HPDE6-E6E7 (cell line): ENCODE data around the gene GNB2.

Experiments
- DNase-seq: peaks from one replicate; pipeline ENCODE4 v3.0.0; 2011; ENCODE audit warnings: missing footprints; ENCODE audit errors: extremely low spot score

The GNB2 gene

DNA sequence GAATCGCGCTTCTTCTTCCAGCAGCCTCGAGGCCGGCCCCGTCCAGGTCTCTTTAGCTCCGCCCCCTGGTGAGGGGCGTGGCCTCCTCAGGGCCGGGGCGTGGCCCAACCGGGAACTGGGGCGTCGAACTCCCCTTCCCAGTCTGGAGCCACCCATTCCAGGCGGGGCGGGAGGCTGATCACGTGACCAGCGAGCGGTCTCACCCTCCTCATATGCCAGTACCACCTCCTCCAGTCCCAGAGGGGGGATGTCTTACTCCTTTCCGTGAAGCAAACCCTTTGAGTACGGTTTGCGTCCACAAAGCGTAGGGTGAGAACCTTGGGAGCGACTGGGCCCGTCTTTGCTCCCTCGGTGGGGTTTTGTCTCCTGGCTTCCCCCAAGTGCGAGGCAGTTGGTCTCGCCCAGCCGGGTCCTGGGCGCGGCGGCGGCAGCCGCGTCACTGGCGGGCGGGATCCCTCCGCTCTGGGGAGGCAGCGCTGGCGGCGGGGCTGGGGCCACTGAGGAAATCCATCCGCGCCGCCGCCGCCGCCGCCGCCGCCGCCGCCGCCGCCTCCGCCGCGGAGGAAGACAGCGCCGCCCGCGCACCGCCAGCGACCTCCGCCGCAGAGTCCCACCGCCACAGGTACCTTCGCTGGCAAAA, at the start of gene GNB2:
GNB2 (plus strand) TSS at position 439 of the 640 bp plus-strand sequence. CDS start 2,526 bp downstream, outside the sequence.
- DNase-seq = peak; percentile 91

DNA sequence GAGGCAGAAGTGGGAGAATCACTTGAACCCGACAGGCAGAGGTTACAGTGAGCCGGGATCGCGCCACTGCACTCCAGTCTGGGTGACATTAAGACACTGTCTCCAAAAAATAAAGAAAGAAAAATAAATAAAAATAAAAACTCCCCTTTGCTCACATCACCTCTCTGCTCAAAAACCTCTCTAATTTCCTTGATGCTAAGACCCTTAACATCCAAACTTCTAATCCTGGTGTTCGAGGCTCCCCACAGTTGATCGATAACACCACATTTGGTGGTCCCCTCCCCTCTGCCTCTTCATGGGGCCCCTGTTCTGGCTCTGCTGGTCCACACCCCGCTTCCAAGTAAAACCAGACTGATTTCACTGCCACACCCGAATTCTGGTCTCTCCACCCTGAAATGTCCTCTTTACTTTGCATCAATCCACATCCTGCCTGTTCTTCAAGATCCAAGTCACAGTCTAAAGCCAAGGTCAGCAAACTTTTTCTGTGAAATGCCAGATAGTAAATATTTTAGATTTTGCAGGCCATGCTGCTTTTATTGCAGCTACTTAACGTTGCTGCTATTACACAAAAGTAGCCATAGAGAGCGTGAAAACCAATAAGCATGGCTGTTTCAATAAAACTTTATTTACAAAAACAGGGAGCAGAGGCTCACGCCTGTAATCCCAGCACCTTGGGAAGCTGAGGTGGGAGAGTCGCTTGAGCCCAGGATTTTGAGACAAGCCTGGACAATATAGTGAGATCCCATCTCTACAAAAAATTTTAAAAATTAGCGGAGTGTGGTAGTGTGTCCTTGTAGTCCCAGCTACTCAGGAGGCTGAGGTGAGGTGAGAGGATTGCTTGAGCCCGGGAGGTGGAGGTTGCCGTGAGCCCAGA, 49.4 kb upstream of the GNB2 start:
- no peak for DNase-seq

DNA sequence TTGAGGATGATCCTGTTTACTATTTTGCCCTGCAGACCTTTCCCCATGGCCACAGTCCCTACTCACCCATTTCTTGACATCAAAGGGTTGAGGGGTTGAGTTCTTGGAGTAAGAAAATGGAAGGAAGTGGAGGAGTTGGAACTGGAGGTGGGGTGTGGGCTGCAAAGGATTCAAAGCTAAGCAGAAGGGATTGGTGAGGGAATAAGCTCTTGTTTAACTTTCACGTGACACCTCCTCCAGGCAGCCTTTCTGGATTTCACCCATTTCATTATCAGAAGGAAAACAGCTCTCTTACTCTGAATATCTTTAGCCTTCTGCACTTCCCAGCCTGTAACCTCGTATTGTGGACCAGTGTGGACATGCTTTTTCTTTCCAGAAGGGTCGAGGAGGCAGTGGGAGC, 47.5 kb upstream of the GNB2 start:
- DNase-seq = no peak

DNA sequence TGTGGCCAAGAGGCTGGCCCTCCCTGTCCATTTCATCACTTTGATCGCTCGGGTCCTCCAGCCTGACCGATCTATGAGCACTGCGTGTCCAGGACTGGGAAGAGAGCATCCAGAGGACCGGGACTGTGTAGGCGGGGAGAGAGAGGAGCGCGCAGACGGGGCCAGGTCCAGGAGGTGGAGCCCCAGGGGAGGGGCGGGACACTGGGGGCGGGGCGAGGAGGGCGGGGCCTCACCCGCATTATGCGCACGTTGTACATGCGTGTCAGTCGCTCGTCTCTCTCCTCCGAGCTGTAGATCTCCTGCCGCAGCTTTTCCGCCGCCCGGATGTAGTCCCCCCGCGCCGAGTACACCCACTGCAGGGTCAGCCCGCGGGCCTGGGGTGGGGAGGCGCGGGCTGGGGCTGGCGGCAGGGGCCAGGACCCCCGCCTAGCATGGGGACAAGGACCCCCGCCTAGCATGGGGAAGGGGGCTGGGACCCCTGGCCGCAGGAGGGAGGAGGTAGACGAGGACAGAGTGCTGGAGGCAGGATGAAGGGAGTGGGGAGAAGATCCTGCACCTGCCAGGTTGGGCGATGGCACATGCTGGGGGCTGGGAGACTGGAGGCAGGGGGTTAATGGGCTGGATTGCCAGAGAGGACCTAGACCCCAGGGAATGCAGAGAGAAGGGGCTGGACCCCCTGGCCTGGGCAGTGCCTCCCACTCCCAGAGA, 46.9 kb upstream of the GNB2 start:
- peak; percentile 95 for DNase-seq

DNA sequence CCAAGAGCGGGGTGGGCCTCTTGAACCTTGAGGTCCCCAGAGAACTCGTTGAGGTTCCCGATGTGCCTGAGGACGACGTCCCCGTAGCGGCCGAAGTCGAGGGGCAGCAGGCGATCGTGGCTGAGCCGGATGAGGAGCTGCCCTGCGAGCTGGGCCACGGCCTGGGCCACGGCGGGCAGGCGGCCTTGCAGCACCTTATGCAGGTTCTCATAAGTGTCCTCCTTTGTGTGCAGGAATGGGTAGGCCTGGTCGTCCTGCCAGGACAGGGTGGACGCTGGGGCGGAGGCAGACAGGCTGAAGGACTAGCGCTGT, 46.3 kb upstream of the GNB2 start:
- no peak for DNase-seq

DNA sequence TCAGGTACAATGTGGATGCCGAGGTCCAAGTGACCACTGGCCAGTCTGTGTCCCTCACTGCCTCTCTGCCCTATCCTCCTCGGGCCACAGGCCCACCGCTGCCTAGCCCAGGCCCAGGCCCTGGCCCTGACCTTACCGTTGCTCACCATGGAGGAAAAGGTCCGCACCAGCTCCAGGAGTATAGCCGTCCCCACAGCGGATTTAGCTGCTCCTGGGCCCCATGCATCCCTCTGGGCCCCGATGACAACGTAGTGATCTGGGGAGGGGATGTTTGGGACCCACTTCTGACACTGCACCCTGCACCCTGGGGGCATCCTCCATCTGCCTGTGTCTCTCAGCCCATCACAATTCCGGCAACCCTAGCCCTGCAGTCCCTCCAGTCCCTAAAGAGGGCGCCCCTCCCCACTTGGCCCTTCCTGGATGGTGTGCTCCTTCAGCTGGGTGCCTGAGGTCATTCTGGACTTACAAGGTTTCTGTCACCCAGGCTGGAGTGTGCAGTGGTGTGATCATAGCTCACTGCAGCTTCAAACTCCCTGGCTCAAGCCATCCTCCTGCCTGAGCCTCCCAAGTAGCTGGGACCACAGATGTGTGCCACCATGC, 44.3 kb upstream of the GNB2 start:
- DNase-seq = no peak

DNA sequence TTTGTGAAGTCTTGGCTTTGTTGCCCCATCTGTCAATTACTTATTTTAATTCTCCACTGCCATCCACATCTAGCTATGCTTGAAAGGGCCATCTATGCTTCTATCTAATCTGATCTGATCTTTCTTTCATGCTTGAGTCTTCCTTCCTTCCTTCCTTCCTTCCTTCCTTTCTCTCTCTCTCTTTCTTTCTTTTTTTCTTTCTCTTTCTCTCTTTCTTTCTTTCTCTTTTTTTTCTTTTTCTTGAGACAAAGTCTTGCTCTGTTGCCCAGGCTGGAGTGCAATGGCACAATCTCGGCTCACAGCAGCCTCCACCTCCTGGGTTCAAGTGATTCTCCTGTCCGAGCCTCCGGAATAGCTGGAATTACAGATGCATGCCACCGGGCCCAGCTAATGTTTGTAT, 43.5 kb upstream of the GNB2 start:
- DNase-seq = no peak

DNA sequence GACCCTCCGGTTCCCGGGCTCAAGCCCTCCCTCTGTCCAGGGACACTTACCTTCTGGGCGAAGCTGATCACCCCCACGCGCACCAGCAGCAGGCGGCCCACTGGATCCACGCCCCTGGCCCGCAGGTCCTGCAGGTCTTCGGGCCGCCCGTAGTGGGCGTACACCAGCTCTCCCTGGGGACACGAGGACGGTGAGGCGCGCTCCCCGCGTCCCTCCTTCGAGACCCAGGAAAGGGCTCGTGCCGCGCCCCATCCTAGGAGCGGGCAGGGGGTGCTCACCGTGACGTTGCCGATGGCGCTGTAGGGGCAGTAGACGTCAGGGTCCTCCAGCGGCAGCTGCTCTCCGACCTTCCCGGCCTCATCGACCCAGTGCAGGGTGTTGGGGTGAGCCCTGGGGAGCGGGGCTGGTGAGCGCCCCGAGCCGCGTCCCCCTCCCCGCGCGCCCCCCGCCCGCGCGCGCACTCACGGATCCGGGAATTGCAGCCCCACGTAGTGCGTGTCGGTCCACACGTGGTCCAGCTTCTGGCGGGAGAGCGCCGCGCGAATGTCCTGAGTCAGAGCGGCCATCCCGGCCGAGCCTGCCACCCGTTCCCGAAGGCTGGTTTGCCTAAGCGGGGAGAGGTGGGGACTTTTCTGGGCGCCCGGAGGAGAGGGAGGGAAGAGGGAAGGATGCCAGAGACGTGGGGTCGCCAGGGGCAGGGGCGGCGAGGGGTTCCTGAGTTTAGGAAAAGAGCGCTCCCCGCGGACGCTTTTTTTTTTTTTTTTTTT, 40.4 kb upstream of the GNB2 start:
- peak; percentile 60 for DNase-seq

DNA sequence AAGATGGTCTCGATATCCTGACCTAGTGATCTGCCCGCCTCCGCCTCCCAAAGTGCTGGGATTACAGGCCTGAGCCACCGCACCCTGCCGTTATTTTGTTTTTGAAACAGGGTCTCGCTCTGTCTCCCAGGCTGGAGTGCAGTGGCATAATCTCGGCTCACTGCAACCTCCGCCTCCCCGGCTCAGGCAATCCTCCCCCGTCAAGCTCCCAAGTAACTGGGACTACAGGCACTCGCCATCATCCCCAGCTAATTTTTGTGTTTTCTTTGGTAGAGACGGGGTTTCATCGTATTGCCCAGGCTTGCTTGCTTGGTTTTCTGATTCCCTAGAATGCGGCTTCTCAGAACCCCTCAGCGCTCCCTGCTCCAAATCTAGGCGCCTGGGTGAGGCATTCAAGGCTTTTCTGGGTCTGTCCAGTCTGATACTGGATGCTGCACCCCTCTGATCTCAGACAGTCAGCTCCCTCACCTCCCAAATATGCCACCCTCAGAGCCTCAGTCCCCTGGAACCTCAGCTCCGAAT, 33.5 kb upstream of the GNB2 start:
- DNase-seq = no peak

DNA sequence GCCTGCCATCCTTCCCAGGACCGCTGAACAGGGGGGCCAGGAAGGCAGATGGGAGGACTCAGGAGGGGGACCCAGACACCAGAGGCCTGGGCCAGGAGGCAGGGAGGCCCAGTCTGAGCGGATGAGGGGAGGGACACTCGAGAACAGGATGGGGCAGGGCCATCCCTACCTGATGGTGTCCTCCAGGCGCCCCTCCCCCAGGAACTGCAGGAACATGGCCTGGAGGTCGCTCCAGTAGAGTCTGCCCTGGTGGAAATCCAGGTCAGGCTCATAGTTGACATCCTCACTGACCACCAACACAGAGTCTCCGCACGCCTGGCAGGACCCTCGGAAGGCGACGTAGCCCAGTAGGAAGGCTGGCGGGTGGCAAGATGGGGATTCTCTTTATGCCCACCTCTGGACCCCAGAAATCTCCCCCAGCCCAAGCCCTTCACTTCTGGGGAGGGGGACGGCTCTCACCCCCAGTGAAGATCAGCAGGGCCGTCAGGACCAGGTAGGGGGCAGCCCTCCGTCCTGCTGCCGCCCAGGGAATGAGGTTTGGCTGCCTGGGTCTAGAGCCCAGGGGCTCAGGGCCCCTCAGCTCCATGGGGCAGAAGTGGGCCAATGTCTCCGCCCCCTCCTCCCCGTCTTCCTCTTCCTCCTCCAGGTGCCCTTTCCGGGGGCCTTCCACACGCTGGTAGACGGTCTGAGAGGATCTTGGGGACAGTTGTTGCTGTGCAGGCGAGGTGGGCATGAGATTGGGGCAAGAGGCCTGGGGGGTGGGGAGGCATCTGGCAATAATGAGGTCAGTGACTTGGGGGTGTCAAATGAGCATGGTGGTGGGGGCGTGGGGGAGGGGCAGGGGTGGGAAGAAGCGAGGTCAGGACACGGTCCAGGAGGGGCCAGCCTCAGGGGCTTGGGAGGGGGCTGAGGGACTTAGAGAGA, 32.8 kb upstream of the GNB2 start:
- no peak for DNase-seq

DNA sequence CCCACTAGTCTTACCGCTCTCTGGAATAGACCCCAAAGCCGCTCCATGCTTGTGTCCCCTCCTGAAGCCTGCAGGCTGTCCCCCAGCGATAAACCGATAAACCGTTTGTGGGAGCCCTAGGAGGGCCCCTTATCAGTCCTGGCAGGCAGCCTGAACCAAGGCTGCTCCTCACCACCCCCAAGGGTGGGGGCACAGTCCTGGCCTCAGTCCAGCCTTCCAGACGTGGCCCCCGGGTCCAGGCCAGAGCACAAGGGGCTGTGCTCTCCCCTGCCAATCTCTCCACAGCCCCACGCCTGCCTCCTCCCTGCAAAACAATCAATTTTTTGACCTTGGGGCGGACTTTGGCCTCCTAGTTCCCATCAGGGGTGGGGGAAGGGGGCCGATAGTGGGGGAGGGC, 32.1 kb upstream of the GNB2 start, which contains the start of gene TFR2:
TFR2 (minus strand) TSS at position 90 of the 397 bp plus-strand sequence; CDS start at position 47, 43 bp downstream.
- no peak for DNase-seq

DNA sequence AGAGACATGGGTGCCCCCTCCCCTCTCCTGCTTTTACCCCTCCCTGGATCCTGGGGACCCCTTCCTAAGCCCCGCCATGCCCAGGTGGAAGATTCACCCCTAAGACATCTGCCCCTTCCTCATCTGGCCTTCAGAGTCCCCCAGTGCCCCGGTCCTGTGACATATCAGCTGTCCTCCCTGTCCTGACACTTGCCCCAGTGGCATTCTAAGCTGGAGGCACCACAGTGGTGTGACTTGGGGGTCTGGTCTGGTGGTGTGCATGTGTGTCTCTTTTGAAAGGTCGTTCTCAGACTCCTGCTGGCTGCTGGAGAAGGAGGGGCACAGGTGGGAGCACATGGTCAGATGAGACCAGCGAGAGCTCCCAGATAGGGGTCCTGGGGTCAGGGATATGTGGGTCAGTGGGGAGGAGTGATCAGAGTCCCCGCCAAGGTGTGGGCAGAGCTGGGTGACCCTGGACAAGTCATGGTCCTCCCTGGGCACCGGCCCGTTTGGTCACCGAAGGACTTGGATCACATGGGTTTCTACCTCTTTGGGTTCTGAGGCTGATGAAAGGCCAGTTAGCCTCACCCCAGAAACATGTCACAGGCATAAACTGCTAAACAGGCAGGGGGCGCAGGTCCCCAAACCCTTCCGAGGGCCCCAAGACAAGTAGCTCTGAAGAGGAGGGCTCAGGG, 31.5 kb upstream of the GNB2 start:
- no peak for DNase-seq

DNA sequence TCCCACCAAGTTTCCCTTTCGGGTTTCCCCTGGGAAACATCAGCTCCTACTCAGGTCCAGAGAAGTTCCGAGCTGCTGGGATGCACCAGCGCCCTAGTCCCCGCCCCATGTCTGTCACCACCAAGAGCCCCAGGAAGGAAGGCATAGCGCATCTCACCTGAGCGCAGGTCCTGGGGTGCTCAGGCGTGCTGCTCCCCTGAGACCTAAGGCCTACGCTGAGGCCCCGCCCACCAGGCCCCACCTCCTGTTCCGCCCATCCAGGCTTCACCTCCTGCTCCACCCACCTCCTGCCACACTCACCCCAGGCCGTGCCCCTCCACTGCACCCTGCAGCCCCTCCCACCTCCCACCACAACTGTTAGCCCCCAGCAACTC, 31.0 kb upstream of the GNB2 start:
- no peak for DNase-seq

DNA sequence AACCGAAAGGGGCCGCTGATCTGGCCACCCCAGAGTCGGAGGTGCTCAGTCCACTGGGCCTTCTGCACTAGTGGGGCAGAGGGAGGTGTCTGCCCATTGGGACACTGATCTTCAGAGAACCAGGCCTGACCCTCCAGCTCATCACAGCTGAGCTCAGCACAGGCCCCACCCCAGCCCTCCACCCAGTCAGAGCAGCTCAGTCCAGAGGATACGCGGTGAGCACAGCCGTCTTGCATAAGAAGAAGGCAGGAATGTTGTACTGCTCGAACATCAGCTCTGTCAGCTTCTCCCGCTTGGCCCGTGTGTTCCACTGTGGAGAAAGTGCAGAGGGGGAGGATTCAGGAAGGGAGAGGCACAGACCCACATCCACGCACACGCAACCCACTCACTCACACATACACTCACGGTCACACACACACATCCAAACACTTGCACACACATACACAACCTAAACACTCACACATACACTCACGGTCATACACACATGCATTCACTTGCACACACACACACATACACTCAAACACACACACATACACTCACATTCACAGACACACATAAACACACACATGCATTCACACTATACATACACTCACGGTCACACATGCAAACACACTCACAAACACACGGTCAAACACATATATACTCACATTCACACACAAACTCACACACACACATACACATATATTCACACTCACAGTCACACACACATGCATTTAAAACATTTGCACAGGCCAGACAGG, 23.5 kb upstream of the GNB2 start:
- DNase-seq = no peak

DNA sequence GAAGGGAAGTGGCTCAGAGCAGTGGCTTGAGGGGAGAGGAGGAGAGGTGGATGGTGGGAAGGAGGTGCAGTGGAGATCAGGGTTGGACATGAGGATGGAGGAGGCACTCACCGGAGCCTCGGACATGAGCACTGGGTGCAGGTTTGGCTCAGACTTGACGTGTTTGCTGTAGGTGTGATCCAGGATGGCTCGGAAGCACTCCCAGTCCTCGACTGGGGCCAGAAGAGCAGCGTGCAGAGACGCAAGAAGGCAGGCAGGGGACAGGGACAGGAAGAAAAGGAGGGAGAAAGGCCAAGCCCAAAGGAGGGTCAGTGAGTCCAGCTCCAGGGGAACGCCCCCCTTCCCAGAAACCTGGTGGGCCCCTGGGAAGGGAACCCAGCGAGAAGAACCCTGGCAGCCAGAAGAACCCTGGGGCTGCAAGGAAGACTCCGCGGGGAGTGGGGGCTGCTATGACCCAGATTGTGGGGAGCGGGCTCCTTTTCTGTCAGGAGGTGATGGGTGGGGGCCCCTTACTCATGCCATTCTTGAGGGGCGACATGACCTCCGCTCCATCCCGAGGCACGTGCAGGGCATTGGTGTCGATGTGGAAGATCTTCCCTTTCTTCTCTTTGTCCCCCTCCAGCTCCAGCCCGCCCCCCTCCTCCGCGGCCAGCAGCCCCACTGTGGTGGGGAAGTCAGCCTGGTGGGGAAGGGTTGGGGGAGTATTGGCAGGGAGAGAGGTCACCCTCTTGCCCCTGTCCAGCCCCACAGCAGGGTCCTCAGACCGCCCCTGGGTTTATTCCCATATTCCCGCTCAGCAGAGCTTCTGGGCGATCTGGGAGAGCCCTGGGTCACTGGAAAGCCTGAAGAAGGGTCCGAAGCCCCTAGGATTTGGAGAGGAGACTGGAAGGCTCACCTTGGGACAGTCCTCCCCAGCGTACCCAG, 18.4 kb upstream of the GNB2 start:
- DNase-seq = no peak

DNA sequence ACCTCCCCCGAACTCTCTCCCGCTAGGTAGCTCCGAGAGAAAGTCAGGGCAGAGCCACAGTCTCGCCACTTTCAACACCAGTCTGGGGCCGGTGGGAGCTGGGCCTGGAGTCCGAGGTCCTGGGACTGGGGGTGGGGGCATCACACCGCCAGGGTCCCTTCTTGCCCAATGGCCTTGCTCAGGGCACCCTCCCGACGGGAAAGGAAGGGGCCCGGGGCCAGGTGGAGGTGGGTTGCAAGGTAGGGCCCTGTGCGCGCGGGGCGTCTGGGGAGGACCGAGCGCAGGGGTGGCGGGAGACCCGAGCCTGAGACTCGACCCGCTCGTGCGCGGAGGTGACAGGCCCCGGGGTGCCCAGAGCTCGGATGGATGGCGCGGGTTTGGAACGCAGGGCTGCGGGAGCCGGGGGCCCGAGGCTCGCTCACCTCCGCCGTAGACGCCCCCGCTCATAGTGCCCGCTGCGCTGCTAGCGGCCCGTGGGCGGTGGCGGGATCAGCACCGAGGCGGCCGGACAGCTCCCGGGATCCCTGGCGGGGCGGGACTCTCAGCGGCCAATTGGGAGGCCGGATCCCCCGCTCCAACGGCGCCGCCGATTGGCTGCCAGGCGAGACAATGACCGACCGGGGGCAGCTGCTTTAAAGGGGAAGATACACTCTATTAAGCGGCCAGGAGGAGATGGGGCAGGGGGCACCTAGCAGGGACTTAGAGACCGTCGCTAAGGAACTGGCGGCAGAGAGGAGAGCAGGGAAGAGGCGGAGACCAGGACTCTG, 17.4 kb upstream of the GNB2 start, which contains the start of gene ACTL6B:
ACTL6B (minus strand) TSS at position 541 of the 767 bp plus-strand sequence; CDS start at position 447, 94 bp downstream.
- no peak for DNase-seq
